Measurements from ENCODE around the gene COX10.
"Not testable (repeated sequence)": the region's sequence is repeated elsewhere in the genome, so short reads cannot be mapped to it uniquely, and the experiment has no call there.

COX10 gene

DNA sequence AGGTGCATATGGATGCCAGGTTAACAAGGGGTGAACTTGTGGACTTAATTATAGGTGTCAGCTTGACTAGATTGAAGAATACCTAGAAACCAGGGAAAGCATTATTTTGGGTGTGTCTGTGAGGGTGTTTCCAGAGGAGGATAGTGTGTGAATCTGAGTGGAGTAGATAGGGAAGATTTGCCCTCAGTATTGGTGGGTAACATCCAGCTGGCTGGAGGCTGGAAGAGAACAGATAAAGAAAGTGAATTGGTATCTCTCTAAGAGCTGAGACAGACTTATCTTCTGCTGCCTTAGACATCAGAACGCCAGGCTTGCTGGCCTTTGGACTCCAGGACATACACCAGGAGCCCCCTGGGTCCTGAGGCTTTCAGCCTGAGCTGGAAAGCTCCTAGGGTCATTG is 92.1 kb downstream of the COX10 start:
- no peak overlapping the region for H2AFZ ChIP-seq (ENCODE audit: insufficient read depth, low read length, poor library complexity)
- no peak overlapping the region for H3K9ac ChIP-seq (ENCODE audit: low read length)
- no peak overlapping the region for H3K14ac ChIP-seq (ENCODE audit: low read length)
- H3K9me3 ChIP-seq (ENCODE audit: insufficient read depth, low read depth, low read length): no peaks in the 10 kb centered on the region
- no peak overlapping the region for H2BK12ac ChIP-seq (ENCODE audit: low read length)
- H3K79me1 ChIP-seq (ENCODE audit: low read length): no peaks in the 10 kb centered on the region
- WGBS (ENCODE audit: extremely low coverage, insufficient coverage, insufficient read length): no CpG with 5 or more reads among the region's 1 CpG
- no peaks in the 10 kb centered on the region for H3K27me3 ChIP-seq (ENCODE audit: insufficient read depth, low read length)
- H2BK5ac ChIP-seq (ENCODE audit: low read depth, low read length, poor library complexity): no peak overlapping the region
- H3K23ac ChIP-seq (ENCODE audit: low read length): no peak overlapping the region
- H3K79me2 ChIP-seq (ENCODE audit: control insufficient read depth, insufficient read depth, low read length, poor library complexity): no peaks in the 10 kb centered on the region
- no peak overlapping the region for H2BK120ac ChIP-seq (ENCODE audit: insufficient read depth, low read length, poor library complexity)
- H3K4me1 ChIP-seq (ENCODE audit: control insufficient read depth in 1 of 2, insufficient read depth in 2 of 2, low read length in 2 of 2): no peaks in the 10 kb centered on the region
- no peaks in the 10 kb centered on the region for H3K36me3 ChIP-seq (ENCODE audit: control insufficient read depth in 1 of 2, insufficient read depth in 2 of 2, low read length in 2 of 2)
- H3K4me2 ChIP-seq (ENCODE audit: low read length): no peak overlapping the region
- no peak overlapping the region for H3K4me3 ChIP-seq (ENCODE audit: low read depth, low read length)
- DNase-seq: no peak
- no peak overlapping the region for H3K4ac ChIP-seq (ENCODE audit: low read depth, low read length)
- H4K91ac ChIP-seq (ENCODE audit: low read depth, low read length): no peak overlapping the region
- no peak overlapping the region for H4K12ac ChIP-seq (ENCODE audit: low read depth, low read length)
- no peak overlapping the region for H3K27ac ChIP-seq (ENCODE audit: low read depth, low read length)
- H2AK5ac ChIP-seq (ENCODE audit: low read length): no peak overlapping the region
- H3K18ac ChIP-seq (ENCODE audit: low read length): no peak overlapping the region
- no peak overlapping the region for H4K8ac ChIP-seq (ENCODE audit: low read depth, low read length)

- no peak overlapping the region for H2BK12ac ChIP-seq (ENCODE audit: low read length)
- no peak overlapping the region for H3K9ac ChIP-seq (ENCODE audit: low read length)
- H3K18ac ChIP-seq (ENCODE audit: low read length): no peak overlapping the region
- H2AK5ac ChIP-seq (ENCODE audit: low read length): no peak overlapping the region
- H4K8ac ChIP-seq (ENCODE audit: low read depth, low read length): no peak overlapping the region
- peaks cover 6% of the 10 kb centered on the region for H3K9me3 ChIP-seq (ENCODE audit: insufficient read depth, low read depth, low read length)
- WGBS (ENCODE audit: extremely low coverage, insufficient coverage, insufficient read length): no CpG with 5 or more reads among the region's 1 CpG
- no peak overlapping the region for H2BK5ac ChIP-seq (ENCODE audit: low read depth, low read length, poor library complexity)
- no peak overlapping the region for H3K23ac ChIP-seq (ENCODE audit: low read length)
- no peak overlapping the region for H4K12ac ChIP-seq (ENCODE audit: low read depth, low read length)
- no peaks in the 10 kb centered on the region for H3K27me3 ChIP-seq (ENCODE audit: insufficient read depth, low read length)
- no peaks in the 10 kb centered on the region for H3K79me1 ChIP-seq (ENCODE audit: low read length)
- H3K27ac ChIP-seq (ENCODE audit: low read depth, low read length): no peak overlapping the region
- H2BK120ac ChIP-seq (ENCODE audit: insufficient read depth, low read length, poor library complexity): no peak overlapping the region
- H3K79me2 ChIP-seq (ENCODE audit: control insufficient read depth, insufficient read depth, low read length, poor library complexity): no peaks in the 10 kb centered on the region
- H3K4me2 ChIP-seq (ENCODE audit: low read length): no peak overlapping the region
- H3K4me3 ChIP-seq (ENCODE audit: low read depth, low read length): no peak overlapping the region
- H3K36me3 ChIP-seq (ENCODE audit: control insufficient read depth in 1 of 2, insufficient read depth in 2 of 2, low read length in 2 of 2): peaks cover 0 to 3% of the 10 kb centered on the region in 2 experiments
- H3K4me1 ChIP-seq (ENCODE audit: control insufficient read depth in 1 of 2, insufficient read depth in 2 of 2, low read length in 2 of 2): no peaks in the 10 kb centered on the region
- no peak overlapping the region for H3K4ac ChIP-seq (ENCODE audit: low read depth, low read length)
- no peak overlapping the region for H2AFZ ChIP-seq (ENCODE audit: insufficient read depth, low read length, poor library complexity)
- no peak overlapping the region for H3K14ac ChIP-seq (ENCODE audit: low read length)
- no peak overlapping the region for H4K91ac ChIP-seq (ENCODE audit: low read depth, low read length)
- peak in 1 of 2 donors; percentile 12 for DNase-seq
Observed at GRCh38 chr17:14165616-14166015, 96.3 kb downstream of the COX10 start.

DNA sequence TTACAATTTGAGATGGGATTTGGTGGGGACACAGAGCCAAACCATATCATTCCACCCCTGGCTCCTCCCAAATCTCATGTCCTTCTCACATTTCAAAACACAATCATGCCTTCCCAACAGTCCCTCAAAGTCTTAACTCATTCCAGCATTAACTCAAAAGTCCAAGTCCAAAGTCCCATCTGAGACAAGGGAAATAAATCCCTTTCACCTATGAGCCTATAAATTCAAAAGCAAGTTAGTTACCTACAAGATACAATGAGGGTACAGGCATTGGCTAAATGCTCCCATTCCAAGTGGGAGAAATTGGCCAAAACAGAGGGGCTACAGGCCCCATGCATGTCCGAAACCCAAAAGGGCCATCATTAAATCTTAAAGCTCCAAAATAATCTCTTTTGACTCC is 98.5 kb downstream of the COX10 start:
- not testable (repeated sequence) for H4K8ac ChIP-seq (ENCODE audit: low read depth, low read length); H3K14ac ChIP-seq (ENCODE audit: low read length); H4K12ac ChIP-seq (ENCODE audit: low read depth, low read length); H3K79me2 ChIP-seq (ENCODE audit: control insufficient read depth, insufficient read depth, low read length, poor library complexity); H3K4me3 ChIP-seq (ENCODE audit: low read depth, low read length); H3K27me3 ChIP-seq (ENCODE audit: insufficient read depth, low read length); H3K36me3 ChIP-seq (ENCODE audit: control insufficient read depth in 1 of 2, insufficient read depth in 2 of 2, low read length in 2 of 2); H3K9ac ChIP-seq (ENCODE audit: low read length); H2AK5ac ChIP-seq (ENCODE audit: low read length); H3K4me2 ChIP-seq (ENCODE audit: low read length); DNase-seq; H4K91ac ChIP-seq (ENCODE audit: low read depth, low read length); H3K18ac ChIP-seq (ENCODE audit: low read length); H2BK12ac ChIP-seq (ENCODE audit: low read length); H2BK120ac ChIP-seq (ENCODE audit: insufficient read depth, low read length, poor library complexity); H3K23ac ChIP-seq (ENCODE audit: low read length); H2BK5ac ChIP-seq (ENCODE audit: low read depth, low read length, poor library complexity); H3K4ac ChIP-seq (ENCODE audit: low read depth, low read length); H3K9me3 ChIP-seq (ENCODE audit: insufficient read depth, low read depth, low read length); H3K79me1 ChIP-seq (ENCODE audit: low read length); H2AFZ ChIP-seq (ENCODE audit: insufficient read depth, low read length, poor library complexity); H3K27ac ChIP-seq (ENCODE audit: low read depth, low read length); H3K4me1 ChIP-seq (ENCODE audit: control insufficient read depth in 1 of 2, insufficient read depth in 2 of 2, low read length in 2 of 2)
- WGBS (ENCODE audit: extremely low coverage, insufficient coverage, insufficient read length): no CpG with 5 or more reads among the region's 1 CpG

DNA sequence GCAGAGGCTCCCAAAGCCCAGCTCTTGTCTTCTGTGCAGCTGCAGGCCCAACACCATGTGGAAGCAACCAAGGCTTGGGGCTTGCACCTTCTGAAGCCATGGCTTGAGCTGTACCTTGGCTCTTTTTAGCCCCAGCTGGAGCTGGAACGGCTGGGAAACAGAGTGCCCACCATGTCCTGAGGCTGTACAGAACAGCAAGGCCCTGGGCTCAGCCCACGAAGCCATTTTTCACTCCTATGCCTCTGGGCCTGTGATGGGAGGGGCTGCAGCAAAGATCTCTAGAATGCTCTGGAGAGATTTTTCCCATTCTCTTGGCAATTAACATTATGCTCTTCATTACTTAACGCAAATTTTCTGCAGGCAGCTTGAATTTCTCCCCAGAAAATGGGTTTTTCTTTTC is 99.3 kb downstream of the COX10 start:
- no peak overlapping the region for H4K91ac ChIP-seq (ENCODE audit: low read depth, low read length)
- H4K12ac ChIP-seq (ENCODE audit: low read depth, low read length): no peak overlapping the region
- peaks cover 0 to 3% of the 10 kb centered on the region in 2 experiments for H3K36me3 ChIP-seq (ENCODE audit: control insufficient read depth in 1 of 2, insufficient read depth in 2 of 2, low read length in 2 of 2)
- no peak overlapping the region for H2AK5ac ChIP-seq (ENCODE audit: low read length)
- no peak overlapping the region for H2BK12ac ChIP-seq (ENCODE audit: low read length)
- no CpG with 5 or more reads among the region's 3 CpGs for WGBS (ENCODE audit: extremely low coverage, insufficient coverage, insufficient read length)
- no peaks in the 10 kb centered on the region for H3K79me1 ChIP-seq (ENCODE audit: low read length)
- H4K8ac ChIP-seq (ENCODE audit: low read depth, low read length): no peak overlapping the region
- H3K14ac ChIP-seq (ENCODE audit: low read length): no peak overlapping the region
- no peaks in the 10 kb centered on the region for H3K27me3 ChIP-seq (ENCODE audit: insufficient read depth, low read length)
- no peak overlapping the region for H3K4me3 ChIP-seq (ENCODE audit: low read depth, low read length)
- H2BK120ac ChIP-seq (ENCODE audit: insufficient read depth, low read length, poor library complexity): no peak overlapping the region
- no peaks in the 10 kb centered on the region for H3K4me1 ChIP-seq (ENCODE audit: control insufficient read depth in 1 of 2, insufficient read depth in 2 of 2, low read length in 2 of 2)
- H3K4me2 ChIP-seq (ENCODE audit: low read length): no peak overlapping the region
- no peak overlapping the region for H2BK5ac ChIP-seq (ENCODE audit: low read depth, low read length, poor library complexity)
- no peak overlapping the region for H3K23ac ChIP-seq (ENCODE audit: low read length)
- no peak overlapping the region for H3K27ac ChIP-seq (ENCODE audit: low read depth, low read length)
- no peak overlapping the region for H3K4ac ChIP-seq (ENCODE audit: low read depth, low read length)
- no peak for DNase-seq
- no peak overlapping the region for H2AFZ ChIP-seq (ENCODE audit: insufficient read depth, low read length, poor library complexity)
- no peaks in the 10 kb centered on the region for H3K79me2 ChIP-seq (ENCODE audit: control insufficient read depth, insufficient read depth, low read length, poor library complexity)
- no peak overlapping the region for H3K18ac ChIP-seq (ENCODE audit: low read length)
- H3K9ac ChIP-seq (ENCODE audit: low read length): no peak overlapping the region
- H3K9me3 ChIP-seq (ENCODE audit: insufficient read depth, low read depth, low read length): peaks cover 6% of the 10 kb centered on the region
